ENCODE data around the gene SPTBN2. TPM values are rescaled to one million over a fixed set of nuclear protein-coding genes. Genes with fewer than 3 reads are reported as not detected.

SPTBN2 gene
- total RNA-seq, 1 experiment from 2014 or later, result 51.0 TPM

DNA sequence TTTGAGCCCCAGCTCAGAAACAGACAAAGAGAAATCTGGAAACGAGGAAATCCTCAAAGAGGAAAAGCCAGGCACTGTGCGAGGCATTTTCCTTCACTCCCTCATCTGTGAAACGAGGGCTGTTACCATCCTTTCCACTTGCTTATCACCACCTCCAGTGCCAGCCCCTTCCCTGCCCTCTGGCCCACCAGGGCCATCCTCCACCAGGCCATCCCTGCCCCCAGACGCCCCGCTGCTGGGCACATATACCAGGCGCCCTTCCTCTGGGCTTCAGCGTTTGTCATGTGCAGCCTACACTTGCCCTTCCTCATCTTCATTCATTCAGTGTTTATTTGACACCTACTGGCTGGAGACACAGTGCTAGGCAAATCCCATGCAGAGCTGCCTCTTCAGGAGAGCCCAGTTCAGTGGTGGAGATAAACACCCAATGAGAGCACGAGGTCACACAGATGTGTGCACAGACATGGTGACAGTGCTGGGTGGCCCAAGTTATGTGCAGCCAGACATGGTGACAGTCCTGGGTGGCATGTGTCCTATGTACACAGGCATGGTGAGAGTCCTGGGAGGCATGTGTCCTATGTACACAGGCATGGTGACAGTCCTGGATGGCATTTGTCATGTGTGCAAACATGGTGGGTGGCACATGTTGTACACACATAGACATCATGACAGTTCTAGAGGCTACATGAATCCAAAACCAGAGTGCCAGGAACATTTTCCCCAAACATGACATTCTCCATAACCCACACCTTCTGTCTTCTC lies 9.7 kb downstream of the SPTBN2 start:
- H3K4me3 ChIP-seq, result no peak overlapping the region; the same call in 1 of the 2 replicates
- peak overlapping the region; percentile 80 for H3K4me2 ChIP-seq
- H2AFZ ChIP-seq, result no peak overlapping the region; the same call in 1 of the 2 replicates
- peak overlapping the region; percentile 59 for H3K27ac ChIP-seq
- ChIA-PET POLR2A (ENCODE audit: unreplicated experiment) (no interaction called here), CTCF (interaction anchor here (0.6 kb wide), 1 partner anchor 167 kb away, joined by 8 read pairs; no protein-coding TSS in a partner anchor)
- no peaks in the 10 kb centered on the region for H4K20me1 ChIP-seq (ENCODE audit: insufficient read depth)
- DNase-seq, result peak in 1 of 2 experiments; percentile 38
- 0 out of 2 replicates have a peak, but pooled peaks cover 3% of the 10 kb centered on the region for H3K36me3 ChIP-seq (ENCODE audit: low read depth)
- TF ChIP-seq, protein P1, sequence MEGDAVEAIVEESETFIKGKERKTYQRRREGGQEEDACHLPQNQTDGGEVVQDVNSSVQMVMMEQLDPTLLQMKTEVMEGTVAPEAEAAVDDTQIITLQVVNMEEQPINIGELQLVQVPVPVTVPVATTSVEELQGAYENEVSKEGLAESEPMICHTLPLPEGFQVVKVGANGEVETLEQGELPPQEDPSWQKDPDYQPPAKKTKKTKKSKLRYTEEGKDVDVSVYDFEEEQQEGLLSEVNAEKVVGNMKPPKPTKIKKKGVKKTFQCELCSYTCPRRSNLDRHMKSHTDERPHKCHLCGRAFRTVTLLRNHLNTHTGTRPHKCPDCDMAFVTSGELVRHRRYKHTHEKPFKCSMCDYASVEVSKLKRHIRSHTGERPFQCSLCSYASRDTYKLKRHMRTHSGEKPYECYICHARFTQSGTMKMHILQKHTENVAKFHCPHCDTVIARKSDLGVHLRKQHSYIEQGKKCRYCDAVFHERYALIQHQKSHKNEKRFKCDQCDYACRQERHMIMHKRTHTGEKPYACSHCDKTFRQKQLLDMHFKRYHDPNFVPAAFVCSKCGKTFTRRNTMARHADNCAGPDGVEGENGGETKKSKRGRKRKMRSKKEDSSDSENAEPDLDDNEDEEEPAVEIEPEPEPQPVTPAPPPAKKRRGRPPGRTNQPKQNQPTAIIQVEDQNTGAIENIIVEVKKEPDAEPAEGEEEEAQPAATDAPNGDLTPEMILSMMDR (conservative IDR thresholded peaks at IDR 0.05), result no peak
- no peak for TF ChIP-seq EZH2 (IDR thresholded peaks at IDR 0.05; ENCODE audit: low read depth)
- no peaks in the 10 kb centered on the region for H3K9me2 ChIP-seq (ENCODE audit: insufficient read depth)
- H3K9me3 ChIP-seq (ENCODE audit: insufficient read depth, low read depth), result no peaks in the 10 kb centered on the region
- peaks cover 61% of the 10 kb centered on the region for H3K4me1 ChIP-seq (replicated peaks; ENCODE audit: insufficient read depth)
- intact Hi-C loops (cut with micrococcal nuclease; ENCODE audit: unreplicated experiment), result no loop called here
- H3K79me2 ChIP-seq (ENCODE audit: low read depth), result 0 out of 2 replicates have a peak, but pooled peaks cover 6% of the 10 kb centered on the region
- no peaks in the 10 kb centered on the region for H3K27me3 ChIP-seq (ENCODE audit: insufficient read depth, low read depth)
- peaks cover 33% of the 10 kb centered on the region for H3F3A ChIP-seq (ENCODE audit: insufficient read depth, low read depth)
- BruUV-seq (replicated peaks), result TSS peak; percentile 57

DNA sequence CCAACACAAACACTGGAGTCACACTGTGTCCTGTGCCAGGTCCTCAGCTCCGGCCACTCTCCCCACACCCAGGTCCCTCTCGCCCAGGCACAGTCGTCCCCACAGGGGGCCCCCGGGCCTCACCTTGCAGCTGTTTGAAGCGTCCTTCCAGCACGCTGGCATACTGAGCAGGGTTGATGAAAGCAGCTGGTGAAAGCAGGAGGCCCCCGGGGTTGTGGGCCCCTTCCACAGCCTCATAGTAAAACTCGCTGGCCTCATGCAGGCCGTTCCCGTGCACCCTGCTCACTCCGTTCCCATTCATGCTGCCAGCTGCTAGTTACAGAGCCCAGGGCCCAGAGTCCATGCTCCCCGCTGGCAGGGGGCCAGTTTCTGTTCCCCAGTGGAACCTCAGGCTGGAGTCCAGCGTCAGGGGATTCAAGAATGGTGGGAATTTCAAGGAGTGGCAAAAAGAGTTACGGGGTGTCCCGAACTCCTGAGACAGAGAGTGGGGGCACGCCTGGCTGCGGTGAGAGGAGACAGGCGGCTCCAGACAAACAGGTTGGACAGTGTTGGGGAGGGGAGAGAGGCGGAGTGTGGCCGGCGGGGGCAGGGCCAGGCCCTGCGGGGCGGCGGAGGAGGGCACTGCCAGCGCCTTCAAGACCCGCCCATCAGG lies 10.6 kb downstream of the SPTBN2 start:
- no peaks in the 10 kb centered on the region for H3K9me3 ChIP-seq (ENCODE audit: insufficient read depth, low read depth)
- H3K27me3 ChIP-seq (ENCODE audit: insufficient read depth, low read depth), result no peaks in the 10 kb centered on the region
- peak overlapping the region; percentile 50 for H3K4me3 ChIP-seq
- TF ChIP-seq, protein P1 (conservative IDR thresholded peaks at IDR 0.05), result peak; percentile 55; the same call in 1 of the 2 replicates
- no peak for TF ChIP-seq EZH2 (IDR thresholded peaks at IDR 0.05; ENCODE audit: low read depth)
- peaks cover 33% of the 10 kb centered on the region for H3F3A ChIP-seq (ENCODE audit: insufficient read depth, low read depth)
- no TSS peak for BruUV-seq (replicated peaks)
- H4K20me1 ChIP-seq (ENCODE audit: insufficient read depth), result no peaks in the 10 kb centered on the region
- DNase-seq, result peak; percentile 77 to 94
- H3K4me2 ChIP-seq, result peak overlapping the region; percentile 80
- peaks cover 54% of the 10 kb centered on the region for H3K4me1 ChIP-seq (replicated peaks; ENCODE audit: insufficient read depth)
- ChIA-PET CTCF (interaction anchor here (0.6 kb wide), 1 partner anchor 290 kb away, joined by 5 read pairs; no protein-coding TSS in a partner anchor), POLR2A (ENCODE audit: unreplicated experiment) (no interaction called here)
- peaks cover 4% of the 10 kb centered on the region; the same call in 1 of the 2 replicates for H3K36me3 ChIP-seq (ENCODE audit: low read depth)
- H2AFZ ChIP-seq, result peak overlapping the region; percentile 52
- H3K27ac ChIP-seq, result 0 out of 2 replicates have a peak overlapping the region, but pooled peaks have one; percentile 13
- no peaks in the 10 kb centered on the region for H3K9me2 ChIP-seq (ENCODE audit: insufficient read depth)
- intact Hi-C loops (cut with micrococcal nuclease; ENCODE audit: unreplicated experiment), result no loop called here
- 0 out of 2 replicates have a peak, but pooled peaks cover 6% of the 10 kb centered on the region for H3K79me2 ChIP-seq (ENCODE audit: low read depth)

DNA sequence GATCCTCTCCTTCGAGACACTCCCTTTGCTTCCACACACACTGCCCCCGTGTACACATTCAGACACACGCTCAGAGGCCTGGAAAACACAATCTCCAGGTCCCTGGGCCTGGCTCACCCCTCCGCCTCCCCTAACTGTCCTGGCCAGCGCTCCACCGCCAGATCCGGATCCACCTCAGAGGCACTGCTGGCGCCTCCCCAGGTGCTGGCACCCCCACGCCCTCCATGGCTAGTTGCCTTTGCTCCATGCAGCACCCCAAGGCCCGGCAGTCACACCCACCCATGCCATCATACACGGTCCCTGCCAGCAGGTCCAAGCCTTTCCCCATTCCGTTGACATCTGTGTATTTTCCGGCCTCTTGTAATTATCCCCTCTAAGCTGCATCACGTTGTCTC lies 11.1 kb downstream of the SPTBN2 start:
- no peaks in the 10 kb centered on the region for H3K27me3 ChIP-seq (ENCODE audit: insufficient read depth, low read depth)
- CTCF ChIA-PET, result interaction anchor here (0.6 kb wide), 1 partner anchor 290 kb away, joined by 5 read pairs; no protein-coding TSS in a partner anchor
- H3K79me2 ChIP-seq (ENCODE audit: low read depth), result 0 out of 2 replicates have a peak, but pooled peaks cover 6% of the 10 kb centered on the region
- H3K36me3 ChIP-seq (ENCODE audit: low read depth), result peaks cover 6% of the 10 kb centered on the region; the same call in 1 of the 2 replicates
- no peaks in the 10 kb centered on the region for H3K9me3 ChIP-seq (ENCODE audit: insufficient read depth, low read depth)
- peak overlapping the region; percentile 50; the same call in 1 of the 2 replicates for H3K4me3 ChIP-seq
- H2AFZ ChIP-seq, result no peak overlapping the region
- H3K27ac ChIP-seq, result no peak overlapping the region
- intact Hi-C loops (cut with micrococcal nuclease; ENCODE audit: unreplicated experiment), result no loop called here
- no peaks in the 10 kb centered on the region for H4K20me1 ChIP-seq (ENCODE audit: insufficient read depth)
- peak overlapping the region; percentile 80 for H3K4me2 ChIP-seq
- peak in 1 of 2 experiments; percentile 27 for DNase-seq
- peaks cover 49% of the 10 kb centered on the region for H3K4me1 ChIP-seq (replicated peaks; ENCODE audit: insufficient read depth)
- POLR2A ChIA-PET (ENCODE audit: unreplicated experiment), result no interaction called here
- TF ChIP-seq, protein P1 (conservative IDR thresholded peaks at IDR 0.05), result no peak
- no peak for TF ChIP-seq EZH2 (IDR thresholded peaks at IDR 0.05; ENCODE audit: low read depth)
- H3F3A ChIP-seq (ENCODE audit: insufficient read depth, low read depth), result peaks cover 30% of the 10 kb centered on the region
- no peaks in the 10 kb centered on the region for H3K9me2 ChIP-seq (ENCODE audit: insufficient read depth)
- BruUV-seq (replicated peaks), result no TSS peak

All from PC-9 (cell line).